GM21367 (cell line): ENCODE measurements around the gene MPEG1.

Experiments used
- ATAC-seq: cut with Tn5 transposase; IDR thresholded peaks from one replicate; pipeline ENCODE4 v1.9.1; 2021; ENCODE audit not compliant: unreplicated experiment

Gene MPEG1

DNA sequence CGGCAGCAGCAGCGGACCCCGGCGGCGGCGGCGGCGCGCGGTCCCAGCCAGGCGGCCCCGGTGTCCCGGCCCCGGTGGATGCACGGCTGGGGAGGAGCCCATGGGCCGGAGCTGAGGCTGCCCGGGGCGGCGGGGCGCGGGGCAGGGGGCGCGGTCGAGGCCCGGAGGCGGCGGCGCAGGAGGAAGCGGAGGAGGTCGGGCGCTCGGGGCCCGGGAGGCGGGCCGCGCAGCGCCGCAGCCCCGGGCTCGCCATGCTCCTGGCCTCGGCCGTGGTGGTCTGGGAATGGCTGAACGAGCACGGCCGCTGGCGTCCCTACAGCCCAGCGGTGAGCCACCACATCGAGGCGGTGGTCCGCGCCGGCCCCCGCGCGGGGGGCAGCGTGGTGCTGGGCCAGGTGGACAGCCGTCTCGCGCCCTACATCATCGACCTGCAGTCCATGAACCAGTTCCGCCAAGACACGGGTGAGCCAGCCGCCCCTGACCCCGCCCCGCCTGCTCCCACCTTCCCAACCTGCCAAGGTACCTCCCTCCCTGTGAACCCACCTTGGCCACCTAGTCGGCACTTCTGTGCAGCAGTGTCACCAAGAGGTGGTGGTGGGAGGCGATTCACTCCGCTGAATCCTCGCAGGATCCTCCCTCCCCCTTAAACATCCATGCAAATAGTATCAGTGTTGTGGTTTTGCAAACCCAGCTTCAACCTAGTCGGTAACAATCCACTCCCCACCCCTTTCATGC is 40.2 kb downstream of the MPEG1 start:
- ATAC-seq = peak; percentile 18

DNA sequence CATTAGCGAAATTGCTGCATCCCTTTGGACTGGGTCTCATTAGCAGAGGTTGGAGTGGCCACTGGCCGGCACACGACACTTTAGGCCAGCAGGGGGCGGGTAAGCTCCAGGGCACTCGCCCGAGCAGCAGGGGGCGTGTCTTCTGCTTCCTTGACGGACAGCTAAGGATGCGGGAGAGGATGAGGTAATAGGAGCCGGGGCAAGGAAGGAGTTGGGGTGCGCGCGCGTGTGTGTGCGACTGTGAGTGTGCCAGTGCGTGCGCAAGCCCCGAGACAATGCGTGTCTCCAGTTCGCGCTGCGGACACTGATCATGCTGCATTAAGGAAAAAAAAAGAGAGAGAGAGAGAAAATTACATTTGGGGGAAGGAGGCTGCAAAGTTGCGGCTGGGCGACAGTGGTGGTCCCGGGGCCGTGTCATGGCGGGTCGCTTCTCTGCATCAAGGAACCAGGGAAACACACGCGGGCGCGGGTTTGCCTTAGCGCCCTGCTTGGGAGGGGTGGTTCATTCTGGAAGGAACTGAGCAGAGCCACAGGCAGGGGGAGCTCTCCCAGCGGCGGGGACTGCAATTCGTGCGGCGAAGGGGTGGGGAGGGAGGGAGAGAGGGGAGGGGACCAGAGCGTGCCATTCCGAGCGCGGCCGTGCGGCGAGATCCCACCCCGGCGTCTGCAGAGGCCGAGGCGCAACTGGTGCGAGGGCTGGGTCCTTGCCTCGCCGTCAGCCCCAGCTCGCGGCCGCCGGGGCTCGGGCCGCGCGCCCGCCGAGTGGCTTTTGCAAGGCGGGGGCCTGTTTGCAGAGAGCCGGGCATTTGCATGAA is 41.0 kb downstream of the MPEG1 start, which contains the start of gene DTX4:
TSS of gene DTX4 (plus strand) at position 625 of the 815 bp plus-strand sequence. CDS start 464 bp downstream, outside the sequence.
- ATAC-seq = peak; percentile 72

DNA sequence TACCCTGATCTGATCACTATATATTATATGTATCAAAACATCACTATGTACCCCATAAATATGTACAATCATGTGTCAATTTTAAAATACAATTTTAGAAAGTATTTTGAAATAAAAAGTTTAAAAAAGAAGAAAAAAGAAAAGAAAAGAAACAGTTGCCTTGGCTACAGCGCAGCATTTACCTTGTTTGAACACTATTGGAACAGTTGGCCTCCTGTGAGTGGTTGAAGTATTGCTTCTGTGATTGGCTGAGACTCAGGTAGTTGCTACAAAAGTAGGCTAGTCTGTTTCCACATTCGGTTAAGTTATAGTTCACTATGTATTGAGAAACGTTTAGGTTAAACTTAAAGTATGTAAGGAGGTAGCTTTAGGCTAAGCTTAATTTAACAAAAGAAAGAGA is 48.7 kb downstream of the MPEG1 start:
- ATAC-seq = no peak
